ENCODE measurements around the gene TGFA. TPM values are rescaled to one million over a fixed set of nuclear protein-coding genes. Genes with fewer than 3 reads are reported as not detected.

Gene TGFA
- total RNA-seq, 1 experiment from 2014 or later = 22.5 TPM

DNA sequence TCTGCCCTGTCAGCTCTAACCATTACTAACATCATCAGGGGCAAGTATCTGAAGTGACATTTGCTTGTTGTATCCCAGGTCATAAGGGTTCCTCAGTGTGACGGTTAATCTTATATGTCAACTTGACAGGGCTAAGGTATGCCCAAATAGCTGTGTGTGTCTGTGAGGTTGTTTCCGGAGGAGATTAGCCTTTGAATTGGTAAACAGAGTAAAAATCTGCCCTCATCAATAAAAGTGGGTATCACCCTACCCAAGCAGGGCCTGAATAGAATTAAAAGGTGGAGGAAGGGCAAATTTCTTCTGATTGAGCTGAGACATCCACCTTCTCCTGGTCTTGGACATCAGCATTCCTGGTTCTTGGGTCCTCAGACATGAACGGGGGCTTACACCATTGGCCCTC is 12.8 kb upstream of the TGFA start:
- POLR2A ChIA-PET = interaction anchor here (1.2 kb wide), 1 partner anchor 12 kb away, joined by 5 read pairs; no protein-coding TSS in a partner anchor
- no peak overlapping the region for H3K4me3 Mint-ChIP-seq (ENCODE audit: unreplicated experiment)
- intact Hi-C loops (cut with micrococcal nuclease) = no loop called here
- H3K4me1 Mint-ChIP-seq (ENCODE audit: insufficient read depth, unreplicated experiment) = peaks cover 21% of the 10 kb centered on the region
- peaks cover 6% of the 10 kb centered on the region for H3K36me3 Mint-ChIP-seq (ENCODE audit: insufficient read depth, unreplicated experiment)
- no TSS peak for BruUV-seq (replicated peaks)
- CTCF ChIA-PET = interaction anchor here (0.5 to 3.1 kb wide), 2 partner anchors 12 to 264 kb away, joined by 3 to 15 read pairs; no protein-coding TSS in a partner anchor
- no peaks in the 10 kb centered on the region for H3K27me3 Mint-ChIP-seq (ENCODE audit: insufficient read depth, unreplicated experiment)
- TF ChIP-seq, protein P1, sequence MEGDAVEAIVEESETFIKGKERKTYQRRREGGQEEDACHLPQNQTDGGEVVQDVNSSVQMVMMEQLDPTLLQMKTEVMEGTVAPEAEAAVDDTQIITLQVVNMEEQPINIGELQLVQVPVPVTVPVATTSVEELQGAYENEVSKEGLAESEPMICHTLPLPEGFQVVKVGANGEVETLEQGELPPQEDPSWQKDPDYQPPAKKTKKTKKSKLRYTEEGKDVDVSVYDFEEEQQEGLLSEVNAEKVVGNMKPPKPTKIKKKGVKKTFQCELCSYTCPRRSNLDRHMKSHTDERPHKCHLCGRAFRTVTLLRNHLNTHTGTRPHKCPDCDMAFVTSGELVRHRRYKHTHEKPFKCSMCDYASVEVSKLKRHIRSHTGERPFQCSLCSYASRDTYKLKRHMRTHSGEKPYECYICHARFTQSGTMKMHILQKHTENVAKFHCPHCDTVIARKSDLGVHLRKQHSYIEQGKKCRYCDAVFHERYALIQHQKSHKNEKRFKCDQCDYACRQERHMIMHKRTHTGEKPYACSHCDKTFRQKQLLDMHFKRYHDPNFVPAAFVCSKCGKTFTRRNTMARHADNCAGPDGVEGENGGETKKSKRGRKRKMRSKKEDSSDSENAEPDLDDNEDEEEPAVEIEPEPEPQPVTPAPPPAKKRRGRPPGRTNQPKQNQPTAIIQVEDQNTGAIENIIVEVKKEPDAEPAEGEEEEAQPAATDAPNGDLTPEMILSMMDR (IDR thresholded peaks at IDR 0.05; ENCODE audit: unreplicated experiment) = no peak
- DNase-seq (ENCODE audit: unreplicated experiment) = no peak
- no peaks in the 10 kb centered on the region for H3K9me3 Mint-ChIP-seq (ENCODE audit: unreplicated experiment)
- H3K27ac Mint-ChIP-seq (ENCODE audit: low read depth, unreplicated experiment) = no peak overlapping the region

DNA sequence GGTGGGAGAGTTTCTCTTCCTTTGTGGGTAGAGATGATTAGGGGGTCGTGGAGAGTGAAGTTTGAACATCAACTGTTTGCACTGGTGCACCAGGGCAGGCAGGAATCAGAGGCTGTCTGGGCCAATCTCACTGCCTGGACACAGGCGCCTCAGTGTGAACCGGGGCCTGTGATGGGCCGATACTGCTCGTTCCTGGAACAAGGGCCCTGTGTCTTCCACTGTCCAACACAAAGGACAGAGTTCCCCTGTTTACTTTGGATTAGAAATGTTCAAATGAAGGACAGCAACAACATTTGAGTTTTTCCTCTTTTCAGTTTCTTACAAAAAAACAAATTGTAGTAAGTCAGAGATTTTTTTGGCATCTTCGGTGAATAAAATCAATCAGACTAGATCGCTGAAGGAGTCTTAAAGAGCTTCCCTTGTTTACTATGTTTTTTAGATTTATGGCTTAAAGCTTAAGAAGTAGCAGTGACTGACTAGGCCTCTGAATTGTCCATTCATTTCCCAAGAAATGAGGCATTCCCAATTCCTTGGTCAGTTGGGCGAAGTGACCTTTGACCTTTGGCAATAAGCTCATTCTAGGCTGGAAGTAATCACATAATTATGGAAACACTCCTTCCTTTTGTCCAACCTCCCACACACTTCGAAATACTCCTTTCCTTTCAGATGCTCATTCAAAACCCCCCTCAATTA is 11.6 kb upstream of the TGFA start:
- H3K4me1 Mint-ChIP-seq (ENCODE audit: insufficient read depth, unreplicated experiment) = peaks cover 19% of the 10 kb centered on the region
- H3K27ac Mint-ChIP-seq (ENCODE audit: low read depth, unreplicated experiment) = no peak overlapping the region
- no TSS peak for BruUV-seq (replicated peaks)
- no peaks in the 10 kb centered on the region for H3K9me3 Mint-ChIP-seq (ENCODE audit: unreplicated experiment)
- no peak overlapping the region for H3K4me3 Mint-ChIP-seq (ENCODE audit: unreplicated experiment)
- TF ChIP-seq, protein P1 (IDR thresholded peaks at IDR 0.05; ENCODE audit: unreplicated experiment) = no peak
- ChIA-PET POLR2A (interaction anchor here (0.7 to 2.7 kb wide), 3 partner anchors 11 to 52 kb away, joined by 3 to 8 read pairs (median 3); partner anchors contain the start of gene TGFA), CTCF (interaction anchor here (1.3 to 3.1 kb wide), 2 partner anchors 10 to 51 kb away, joined by 4 to 15 read pairs; no protein-coding TSS in a partner anchor)
- no peaks in the 10 kb centered on the region for H3K27me3 Mint-ChIP-seq (ENCODE audit: insufficient read depth, unreplicated experiment)
- H3K36me3 Mint-ChIP-seq (ENCODE audit: insufficient read depth, unreplicated experiment) = peaks cover 6% of the 10 kb centered on the region
- intact Hi-C loops (cut with micrococcal nuclease) = no loop called here
- no peak for DNase-seq (ENCODE audit: unreplicated experiment)

DNA sequence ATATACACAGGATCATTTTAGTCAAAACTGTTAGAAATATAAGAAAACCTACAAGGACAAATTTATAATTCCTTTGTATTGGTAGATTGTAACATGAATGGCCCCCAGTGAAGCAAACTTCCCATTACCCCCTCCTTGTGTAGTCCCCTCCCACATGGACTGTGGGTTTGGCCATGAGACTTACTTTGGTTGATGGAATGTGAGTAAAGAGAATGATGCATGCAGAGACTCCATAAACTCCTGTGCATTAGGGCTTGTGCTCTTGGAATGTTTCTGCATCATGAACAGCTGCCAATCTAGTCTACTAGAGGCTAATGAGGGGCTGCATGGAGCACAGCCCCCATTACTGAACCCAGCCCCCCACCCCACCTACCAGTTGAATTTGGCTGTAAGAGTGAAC is 8.3 kb upstream of the TGFA start:
- H3K36me3 Mint-ChIP-seq (ENCODE audit: insufficient read depth, unreplicated experiment) = peaks cover 6% of the 10 kb centered on the region
- TF ChIP-seq, protein P1 (IDR thresholded peaks at IDR 0.05; ENCODE audit: unreplicated experiment) = no peak
- H3K9me3 Mint-ChIP-seq (ENCODE audit: unreplicated experiment) = no peaks in the 10 kb centered on the region
- no peak overlapping the region for H3K27ac Mint-ChIP-seq (ENCODE audit: low read depth, unreplicated experiment)
- H3K27me3 Mint-ChIP-seq (ENCODE audit: insufficient read depth, unreplicated experiment) = no peaks in the 10 kb centered on the region
- intact Hi-C loops (cut with micrococcal nuclease) = no loop called here
- no peak overlapping the region for H3K4me3 Mint-ChIP-seq (ENCODE audit: unreplicated experiment)
- DNase-seq (ENCODE audit: unreplicated experiment) = no peak
- ChIA-PET POLR2A (no interaction called here), CTCF (interaction anchor here (1.0 kb wide), 1 partner anchor 300 kb away, joined by 3 read pairs; no protein-coding TSS in a partner anchor)
- BruUV-seq (replicated peaks) = no TSS peak
- peaks cover 11% of the 10 kb centered on the region for H3K4me1 Mint-ChIP-seq (ENCODE audit: insufficient read depth, unreplicated experiment)

DNA sequence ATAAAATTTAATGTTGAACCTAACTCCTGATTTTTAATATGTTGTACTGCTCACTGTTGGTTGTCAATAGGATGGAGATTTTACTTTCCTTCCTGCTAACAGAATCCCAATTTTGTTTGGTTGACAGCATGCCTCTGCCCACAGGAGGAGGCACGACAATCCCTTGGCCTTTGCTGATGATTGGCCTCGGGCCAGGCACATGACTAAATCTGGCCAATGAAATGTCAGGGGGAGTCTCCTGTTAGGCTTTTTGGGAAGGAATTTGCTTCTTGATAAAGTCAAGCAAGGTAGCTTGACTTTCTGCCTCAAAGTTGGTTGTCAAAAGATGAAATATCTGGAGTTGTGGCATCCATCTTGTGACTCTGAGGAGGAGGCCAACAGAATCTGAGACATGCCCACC is 6.8 kb upstream of the TGFA start:
- ChIA-PET CTCF (interaction anchor here (0.6 to 11.6 kb wide), 2 partner anchors 57 to 62 kb away, joined by 4 to 90 read pairs; no protein-coding TSS in a partner anchor), POLR2A (interaction anchor here (2.3 kb wide), 1 partner anchor 9 kb away, joined by 10 read pairs; no protein-coding TSS in a partner anchor)
- peak; percentile 26 for DNase-seq (ENCODE audit: unreplicated experiment)
- H3K27me3 Mint-ChIP-seq (ENCODE audit: insufficient read depth, unreplicated experiment) = no peaks in the 10 kb centered on the region
- H3K4me3 Mint-ChIP-seq (ENCODE audit: unreplicated experiment) = no peak overlapping the region
- BruUV-seq (replicated peaks) = no TSS peak
- peaks cover 6% of the 10 kb centered on the region for H3K36me3 Mint-ChIP-seq (ENCODE audit: insufficient read depth, unreplicated experiment)
- TF ChIP-seq, protein P1 (IDR thresholded peaks at IDR 0.05; ENCODE audit: unreplicated experiment) = no peak
- no peak overlapping the region for H3K27ac Mint-ChIP-seq (ENCODE audit: low read depth, unreplicated experiment)
- H3K9me3 Mint-ChIP-seq (ENCODE audit: unreplicated experiment) = no peaks in the 10 kb centered on the region
- intact Hi-C loops (cut with micrococcal nuclease) = no loop called here
- H3K4me1 Mint-ChIP-seq (ENCODE audit: insufficient read depth, unreplicated experiment) = peaks cover 11% of the 10 kb centered on the region

Measured in MCF 10A (cell line).